Measurements from ENCODE around the gene KAT2A. TPM values are rescaled to one million over a fixed set of nuclear protein-coding genes. Genes with fewer than 3 reads are reported as not detected.

Gene KAT2A
- total and polyA plus RNA-seq, 9 of the 15 experiments (the other 6 are each of a cell fraction or from before 2014, with no cell fraction given) = 1.5 to 80.4 (median 31.9) TPM

DNA sequence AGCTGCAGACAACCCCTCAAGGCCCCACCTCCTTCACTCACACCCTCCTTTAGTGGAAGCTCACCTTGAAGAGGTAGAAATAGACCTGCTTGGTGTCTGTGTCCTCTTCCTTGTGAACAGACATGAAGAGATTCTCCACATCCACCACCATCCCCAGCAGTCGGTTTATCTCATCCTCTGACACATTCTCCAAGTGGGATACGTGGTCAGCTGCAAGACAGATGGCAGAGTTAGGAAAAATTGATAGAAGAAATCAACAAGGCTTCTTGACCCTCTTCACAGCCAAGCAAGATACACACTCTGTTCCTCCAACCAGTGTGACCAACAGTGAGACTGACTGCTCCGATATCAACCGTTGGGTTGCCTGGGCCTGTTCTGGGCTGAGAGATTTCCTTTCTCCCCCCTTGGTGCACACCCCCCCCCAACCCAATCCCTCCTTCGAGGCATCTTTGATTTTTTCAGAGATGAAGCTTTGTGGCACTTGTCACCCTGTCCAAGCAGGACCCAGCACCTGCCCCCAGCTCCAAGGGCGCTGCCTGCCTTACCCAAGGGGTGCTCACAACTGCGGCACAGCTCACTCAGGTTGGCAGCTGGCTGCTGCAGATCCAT lies 902 bp downstream of the KAT2A start:
- CTCF ChIA-PET (ENCODE audit: low intra/inter-chr PET ratio) = interaction anchor here (0.6 kb wide), 1 partner anchor 472 kb away, joined by 4 read pairs; no protein-coding TSS in a partner anchor
- peak; percentile 33; the same call in 1 of the 2 replicates for TF ChIP-seq TCF3 (CRISPR knock-in tag; IDR thresholded peaks at IDR 0.05)
- peak; percentile 68 for TF ChIP-seq CBFA2T3 (IDR thresholded peaks at IDR 0.05)
- TF ChIP-seq ZNF140 (CRISPR knock-in tag; IDR thresholded peaks at IDR 0.05) = no peak
- TF ChIP-seq, protein P1, sequence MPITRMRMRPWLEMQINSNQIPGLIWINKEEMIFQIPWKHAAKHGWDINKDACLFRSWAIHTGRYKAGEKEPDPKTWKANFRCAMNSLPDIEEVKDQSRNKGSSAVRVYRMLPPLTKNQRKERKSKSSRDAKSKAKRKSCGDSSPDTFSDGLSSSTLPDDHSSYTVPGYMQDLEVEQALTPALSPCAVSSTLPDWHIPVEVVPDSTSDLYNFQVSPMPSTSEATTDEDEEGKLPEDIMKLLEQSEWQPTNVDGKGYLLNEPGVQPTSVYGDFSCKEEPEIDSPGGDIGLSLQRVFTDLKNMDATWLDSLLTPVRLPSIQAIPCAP (CRISPR knock-in tag; IDR thresholded peaks at IDR 0.05; ENCODE audit: borderline replicate concordance) = no peak
- TF ChIP-seq PTRF (tag; IDR thresholded peaks at IDR 0.05) = no peak
- TF ChIP-seq CBFB (CRISPR knock-in tag; IDR thresholded peaks at IDR 0.05) = no peak
- 0 out of 2 replicates have a peak, but pooled peaks have one; percentile 10 for TF ChIP-seq GATA2 (CRISPR knock-in tag; IDR thresholded peaks at IDR 0.05)
- TF ChIP-seq ASH1L (IDR thresholded peaks at IDR 0.05; ENCODE audit: borderline replicate concordance, low read depth, partially characterized antibody) = no peak
- TF ChIP-seq XRCC4 (IDR thresholded peaks at IDR 0.05; ENCODE audit: extremely low read depth, insufficient read depth, insufficient read length) = no peak
- TF ChIP-seq, protein P2, sequence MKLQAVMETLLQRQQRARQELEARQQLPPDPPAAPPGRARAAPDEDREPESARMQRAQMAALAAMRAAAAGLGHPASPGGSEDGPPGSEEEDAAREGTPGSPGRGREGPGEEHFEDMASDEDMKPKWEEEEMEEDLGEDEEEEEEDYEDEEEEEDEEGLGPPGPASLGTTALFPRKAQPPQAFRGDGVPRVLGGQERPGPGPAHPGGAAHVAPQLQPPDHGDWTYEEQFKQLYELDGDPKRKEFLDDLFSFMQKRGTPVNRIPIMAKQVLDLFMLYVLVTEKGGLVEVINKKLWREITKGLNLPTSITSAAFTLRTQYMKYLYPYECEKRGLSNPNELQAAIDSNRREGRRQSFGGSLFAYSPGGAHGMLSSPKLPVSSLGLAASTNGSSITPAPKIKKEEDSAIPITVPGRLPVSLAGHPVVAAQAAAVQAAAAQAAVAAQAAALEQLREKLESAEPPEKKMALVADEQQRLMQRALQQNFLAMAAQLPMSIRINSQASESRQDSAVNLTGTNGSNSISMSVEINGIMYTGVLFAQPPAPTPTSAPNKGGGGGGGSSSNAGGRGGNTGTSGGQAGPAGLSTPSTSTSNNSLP (IDR thresholded peaks at IDR 0.05; ENCODE audit: borderline replicate concordance, low read depth, low read length) = no peak
- TF ChIP-seq BCOR (IDR thresholded peaks at IDR 0.05) = no peak
- no peak for TF ChIP-seq ELF2 (CRISPR knock-in tag; IDR thresholded peaks at IDR 0.05)

More for the DNA sequence above, 902 bp downstream of the KAT2A start:
- peaks cover 10% of the 10 kb centered on the region; the same call in 2 of the 3 replicates for H3K79me2 ChIP-seq (ENCODE audit: control insufficient read depth, insufficient read depth, low read length)
- in situ Hi-C loops (cut with MboI) (loop anchor here (25.0 kb wide), 1 partner anchor 383 kb away; the partner anchor contains the start of gene HAP1), intact Hi-C loops (cut with micrococcal nuclease) (no loop called here)
- H3K9ac ChIP-seq (ENCODE audit: insufficient read depth in 1 of 2, low read depth in 2 of 2, low read length in 2 of 2) = peak overlapping the region in 1 of 2 experiments; percentile 89; a peak in 2 of 4 replicates
- H3K27ac ChIP-seq (ENCODE audit: extremely low read depth, low read depth, low read length) = peak overlapping the region; percentile 67; the same call in 1 of the 3 replicates
- peaks cover 3% of the 10 kb centered on the region for H3K9me1 ChIP-seq (ENCODE audit: control insufficient read depth, insufficient read depth, low read length)
- no peaks in the 10 kb centered on the region for H3K27me3 ChIP-seq (ENCODE audit: control insufficient read depth in 2 of 2, insufficient read depth in 2 of 2, low read length in 2 of 2)
- H3K4me3 ChIP-seq = peak overlapping the region; percentile 66
- peaks cover 13 to 47% of the 10 kb centered on the region in 2 experiments for H3K4me1 ChIP-seq (replicated peaks in 1 of 2; ENCODE audit: control insufficient read depth in 2 of 2, insufficient read depth in 2 of 2, low read length in 2 of 2)
- FAIRE-seq (peak; percentile 79), DNase-seq (ENCODE audit: extremely low read depth in 1 of 4, low spot score in 3 of 4) (peak in 1 of 4 experiments; percentile 36), ATAC-seq (no peak)
- peak overlapping the region; percentile 74 for H3K4me2 ChIP-seq (ENCODE audit: insufficient read depth, low read length)
- peaks cover 59% of the 10 kb centered on the region; the same call in 2 of the 3 replicates for H3K36me3 ChIP-seq (ENCODE audit: control insufficient read depth, insufficient read depth, low read length)
- H4K20me1 ChIP-seq (replicated peaks; ENCODE audit: control insufficient read depth, insufficient read depth, low read length) = no peaks in the 10 kb centered on the region
- no peaks in the 10 kb centered on the region for H3K9me3 ChIP-seq (replicated peaks; ENCODE audit: control insufficient read depth, insufficient read depth, low read depth, low read length)
- BruUV-seq (replicated peaks) = TSS peak; percentile 65
- POLR2A ChIA-PET = interaction anchor here (0.6 to 2.1 kb wide), 12 partner anchors 9 to 430 kb away, joined by 3 to 7 read pairs (median 4); partner anchors contain the start of gene NAGLU
- no peak overlapping the region for H2AFZ ChIP-seq (ENCODE audit: low read depth, low read length)
- 10% methylated on average over 7 of the region's 7 CpGs for WGBS (ENCODE audit: insufficient coverage, low coverage, missing lambda C conversion rate)
